ENCODE measurements around the gene MLXIPL. TPM values are rescaled to one million over a fixed set of nuclear protein-coding genes. Genes with fewer than 3 reads are reported as not detected.
"Not testable (repeated sequence)": the region's sequence is repeated elsewhere in the genome, so short reads cannot be mapped to it uniquely, and the experiment has no call there.

The MLXIPL gene, protein sequence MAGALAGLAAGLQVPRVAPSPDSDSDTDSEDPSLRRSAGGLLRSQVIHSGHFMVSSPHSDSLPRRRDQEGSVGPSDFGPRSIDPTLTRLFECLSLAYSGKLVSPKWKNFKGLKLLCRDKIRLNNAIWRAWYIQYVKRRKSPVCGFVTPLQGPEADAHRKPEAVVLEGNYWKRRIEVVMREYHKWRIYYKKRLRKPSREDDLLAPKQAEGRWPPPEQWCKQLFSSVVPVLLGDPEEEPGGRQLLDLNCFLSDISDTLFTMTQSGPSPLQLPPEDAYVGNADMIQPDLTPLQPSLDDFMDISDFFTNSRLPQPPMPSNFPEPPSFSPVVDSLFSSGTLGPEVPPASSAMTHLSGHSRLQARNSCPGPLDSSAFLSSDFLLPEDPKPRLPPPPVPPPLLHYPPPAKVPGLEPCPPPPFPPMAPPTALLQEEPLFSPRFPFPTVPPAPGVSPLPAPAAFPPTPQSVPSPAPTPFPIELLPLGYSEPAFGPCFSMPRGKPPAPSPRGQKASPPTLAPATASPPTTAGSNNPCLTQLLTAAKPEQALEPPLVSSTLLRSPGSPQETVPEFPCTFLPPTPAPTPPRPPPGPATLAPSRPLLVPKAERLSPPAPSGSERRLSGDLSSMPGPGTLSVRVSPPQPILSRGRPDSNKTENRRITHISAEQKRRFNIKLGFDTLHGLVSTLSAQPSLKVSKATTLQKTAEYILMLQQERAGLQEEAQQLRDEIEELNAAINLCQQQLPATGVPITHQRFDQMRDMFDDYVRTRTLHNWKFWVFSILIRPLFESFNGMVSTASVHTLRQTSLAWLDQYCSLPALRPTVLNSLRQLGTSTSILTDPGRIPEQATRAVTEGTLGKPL
- 1.7 TPM for polyA plus RNA-seq (ENCODE audit: insufficient read length)

DNA sequence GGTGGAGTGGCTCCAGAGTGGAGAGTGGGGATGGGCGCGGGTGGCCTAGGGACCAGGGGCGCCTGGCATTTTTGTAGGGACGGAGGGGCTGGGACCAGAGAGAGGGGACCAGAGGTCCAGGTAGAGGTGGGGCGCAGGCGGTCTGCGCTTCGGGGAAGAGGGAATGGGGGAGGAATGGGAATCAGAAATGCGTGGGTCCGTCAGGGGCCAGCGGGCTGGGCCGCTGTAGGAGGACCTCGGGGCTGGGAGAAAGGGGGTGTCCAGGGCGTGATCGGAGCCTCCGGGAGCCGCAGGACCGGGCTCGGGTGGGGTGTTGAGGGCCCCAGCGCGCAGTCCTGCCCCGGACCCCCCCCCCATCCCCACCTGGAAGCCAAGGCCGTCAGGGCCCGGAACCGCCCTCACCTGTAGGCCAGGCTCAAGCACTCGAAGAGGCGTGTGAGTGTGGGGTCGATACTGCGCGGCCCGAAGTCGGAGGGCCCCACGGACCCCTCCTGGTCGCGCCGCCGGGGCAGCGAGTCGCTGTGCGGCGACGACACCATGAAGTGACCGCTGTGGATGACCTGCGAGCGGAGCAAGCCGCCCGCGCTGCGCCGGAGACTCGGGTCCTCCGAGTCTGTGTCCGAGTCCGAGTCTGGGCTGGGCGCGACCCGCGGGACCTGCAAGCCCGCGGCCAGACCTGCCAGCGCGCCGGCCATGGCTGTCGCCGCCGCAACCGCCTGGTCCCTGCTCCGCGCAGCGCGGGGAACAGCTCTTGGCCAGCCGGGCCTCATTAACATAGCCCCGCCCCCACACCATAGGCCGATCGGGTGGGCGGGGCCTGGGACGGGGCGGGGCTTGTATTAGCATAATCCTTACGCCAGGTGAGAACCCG, at the start of gene MLXIPL:
MLXIPL (minus strand) TSS at position 725 of the 871 bp plus-strand sequence; CDS start at position 695, 30 bp downstream.
- DNase-seq = no peak

DNA sequence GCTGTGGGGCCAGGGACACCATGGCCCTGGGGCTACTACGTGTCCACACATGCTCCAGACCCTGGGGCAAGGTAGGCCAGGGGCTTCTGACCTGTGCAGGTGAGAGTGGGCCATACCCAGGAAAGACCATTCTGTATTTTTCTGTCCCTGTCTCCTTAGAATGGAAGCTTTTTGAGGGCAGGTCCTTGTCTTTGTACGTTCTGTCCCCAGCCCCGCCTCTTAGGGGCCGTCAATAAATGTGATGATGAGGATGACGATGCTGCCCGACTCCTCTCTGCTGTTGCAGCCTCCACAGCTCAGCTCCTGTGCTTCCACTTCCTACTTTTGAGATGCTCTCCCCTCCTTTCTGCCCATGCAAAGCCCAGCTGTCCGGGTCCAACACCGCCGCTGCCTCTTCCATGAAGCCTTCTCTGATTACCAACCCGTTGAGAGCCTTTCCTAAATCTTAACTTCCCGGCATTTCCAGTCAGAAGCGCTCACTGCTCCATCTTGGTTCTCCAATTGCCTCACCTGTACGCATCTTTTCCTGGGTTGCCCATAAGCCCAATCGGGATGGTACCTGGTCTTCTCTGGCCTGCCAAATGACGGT, 47.6 kb upstream of the MLXIPL start:
- no peak for DNase-seq

DNA sequence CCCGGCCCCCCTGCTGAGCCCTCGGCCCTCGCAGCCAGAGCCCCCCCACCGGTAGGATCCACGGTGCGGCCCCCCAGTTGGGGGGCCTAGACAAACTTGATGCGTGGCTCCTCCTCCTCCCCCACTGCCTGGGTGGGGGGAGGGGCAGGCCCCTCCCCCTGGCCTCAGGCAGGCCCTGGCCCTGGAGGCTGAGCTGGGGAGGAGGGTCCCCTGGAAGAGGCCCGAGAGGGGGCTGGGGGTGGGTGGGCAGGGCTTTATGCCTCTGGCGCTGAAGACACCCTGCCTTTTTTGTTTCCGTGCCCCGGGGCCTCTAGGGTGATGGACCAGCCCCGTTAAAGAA, 47.0 kb upstream of the MLXIPL start:
- no peak for DNase-seq

DNA sequence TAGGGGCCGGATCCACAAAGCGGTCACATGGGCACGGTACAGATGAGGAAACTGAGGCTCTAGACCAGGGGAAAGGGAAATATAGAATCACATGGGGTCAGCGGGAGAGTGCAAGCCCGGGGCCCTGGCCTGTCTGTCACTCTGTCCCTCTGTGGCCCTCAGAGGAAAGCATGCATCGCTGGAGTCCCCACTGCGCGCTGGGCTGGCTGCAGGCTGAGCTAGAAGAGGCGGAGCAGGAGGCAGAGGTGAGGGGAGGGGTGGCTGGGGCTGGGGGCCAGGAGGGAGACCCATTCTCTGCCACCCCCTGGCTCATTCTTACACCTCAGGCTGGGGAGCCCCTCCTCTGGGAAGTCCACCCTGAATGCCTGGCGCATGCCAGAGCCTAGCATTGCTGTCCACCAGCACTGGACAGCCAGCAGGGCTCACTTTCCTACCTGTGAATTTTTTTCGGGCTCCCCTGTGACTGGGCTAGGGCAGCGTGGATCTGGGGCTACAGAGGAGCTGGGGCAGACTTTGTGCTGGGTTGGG, 45.6 kb upstream of the MLXIPL start:
- DNase-seq = no peak

DNA sequence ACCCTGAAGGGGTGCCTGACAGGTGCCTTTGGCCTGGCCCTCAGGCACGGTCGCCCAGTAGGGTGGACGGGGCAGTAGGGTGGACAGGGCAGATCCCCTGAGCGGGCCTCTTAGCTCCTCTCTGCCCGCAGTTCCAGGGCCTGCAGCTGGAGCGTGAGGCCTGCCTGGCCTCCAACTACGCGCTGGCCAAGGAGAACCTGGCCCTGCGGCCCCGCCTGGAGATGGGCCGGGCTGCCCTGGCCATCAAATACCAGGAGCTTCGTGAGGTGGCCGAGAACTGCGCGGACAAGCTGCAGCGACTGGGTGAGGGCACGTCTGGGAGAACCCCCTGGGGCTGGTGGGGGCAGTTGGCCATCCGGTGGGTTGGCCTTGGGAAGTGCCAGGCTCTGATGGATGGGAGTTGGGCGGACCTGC, 45.0 kb upstream of the MLXIPL start:
- no peak for DNase-seq

DNA sequence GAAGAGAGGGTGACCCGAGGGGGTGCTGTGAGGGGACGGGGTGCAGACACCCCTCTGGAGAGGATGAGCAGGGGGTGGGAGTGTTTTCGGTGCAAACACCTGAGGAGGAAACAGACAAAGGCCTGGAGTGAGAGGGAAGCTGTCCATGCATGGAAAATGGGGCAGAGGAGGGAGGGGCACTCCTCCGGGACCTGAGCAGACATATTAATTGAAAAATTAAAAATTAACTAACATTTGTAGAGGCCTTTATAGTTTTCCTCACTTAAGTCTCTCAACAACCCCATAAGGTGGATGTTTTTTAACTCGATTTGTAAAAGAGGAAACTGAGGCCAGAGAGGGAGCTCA, 44.5 kb upstream of the MLXIPL start:
- no peak for DNase-seq

DNA sequence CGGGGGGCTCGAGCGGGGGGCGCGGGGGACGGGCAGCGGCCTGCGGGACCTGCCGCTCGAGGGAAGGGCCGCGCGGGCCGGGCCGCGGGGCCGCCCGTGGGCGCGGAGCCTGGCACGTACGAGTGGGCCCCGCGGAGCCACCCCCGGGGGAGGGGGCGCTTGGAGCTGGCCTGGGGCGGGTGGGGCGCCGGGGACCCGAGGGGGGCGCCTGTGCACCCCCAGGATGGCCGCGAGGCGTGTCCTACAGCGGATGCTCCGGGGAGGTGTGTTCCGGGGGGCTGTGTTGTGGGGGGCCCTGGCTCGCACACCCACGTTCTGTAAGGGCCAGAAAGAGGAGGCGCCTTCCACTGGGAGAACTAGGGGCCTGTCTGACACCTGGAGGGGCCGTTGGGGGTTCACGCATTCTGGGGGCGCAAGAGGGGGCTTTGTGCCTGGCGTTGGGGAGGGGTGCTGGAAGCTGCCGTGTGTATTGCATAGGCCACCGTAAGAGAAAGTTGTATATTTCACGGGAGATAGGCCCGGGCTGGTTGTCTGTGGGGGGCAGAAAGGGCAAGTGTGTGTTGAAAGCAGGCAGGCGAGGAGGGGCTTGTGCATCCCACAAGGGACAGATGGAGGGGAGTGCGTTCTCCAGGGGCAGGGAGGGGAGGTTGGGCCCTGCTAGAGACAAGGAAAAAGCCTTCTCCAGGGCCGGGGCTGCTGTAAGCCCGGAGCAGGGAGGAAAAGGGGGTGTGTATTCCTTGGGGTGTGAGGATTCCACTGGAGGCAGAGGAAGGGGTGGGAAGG, 44.0 kb upstream of the MLXIPL start:
- DNase-seq = no peak

DNA sequence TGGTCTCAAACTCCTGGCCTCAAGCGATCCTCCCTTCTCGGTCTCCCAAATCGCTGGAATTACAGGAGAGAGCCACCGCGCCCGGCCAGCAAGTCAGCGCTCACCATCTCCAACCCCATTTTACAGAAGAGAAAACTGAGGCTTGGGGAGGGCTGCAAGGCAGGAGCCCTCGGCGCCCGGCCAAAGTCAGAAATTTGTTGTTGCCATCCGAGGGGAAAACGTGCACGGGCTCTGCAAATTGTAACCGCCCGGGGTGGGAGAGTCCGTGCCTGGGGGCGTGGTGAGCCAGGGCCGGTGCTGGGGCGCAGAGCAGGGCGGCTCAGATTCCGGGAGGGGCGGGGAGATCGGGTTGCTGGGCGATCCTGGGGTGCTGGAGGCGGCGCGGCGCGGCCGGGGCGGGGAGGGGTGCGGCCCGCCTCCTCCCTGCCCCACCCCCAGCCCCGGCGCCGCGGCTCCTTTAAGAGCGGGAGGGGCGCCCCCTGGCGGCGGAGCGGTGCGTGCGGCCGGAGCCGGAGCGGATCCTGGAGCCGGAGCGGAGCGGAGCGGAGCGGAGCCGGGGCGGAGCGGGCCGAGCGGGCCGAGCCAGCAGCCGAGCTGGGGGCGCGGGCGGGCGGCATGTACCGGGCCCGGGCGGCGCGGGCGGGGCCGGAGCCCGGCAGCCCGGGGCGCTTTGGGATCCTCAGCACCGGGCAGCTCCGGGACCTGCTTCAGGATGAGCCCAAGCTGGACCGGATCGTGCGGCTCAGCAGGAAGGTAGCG, 43.2 kb upstream of the MLXIPL start, which contains the start of gene VPS37D:
VPS37D (plus strand) TSS at position 488 of the 759 bp plus-strand sequence; CDS start at position 616, 128 bp downstream.
- DNase-seq = peak; percentile 93

DNA sequence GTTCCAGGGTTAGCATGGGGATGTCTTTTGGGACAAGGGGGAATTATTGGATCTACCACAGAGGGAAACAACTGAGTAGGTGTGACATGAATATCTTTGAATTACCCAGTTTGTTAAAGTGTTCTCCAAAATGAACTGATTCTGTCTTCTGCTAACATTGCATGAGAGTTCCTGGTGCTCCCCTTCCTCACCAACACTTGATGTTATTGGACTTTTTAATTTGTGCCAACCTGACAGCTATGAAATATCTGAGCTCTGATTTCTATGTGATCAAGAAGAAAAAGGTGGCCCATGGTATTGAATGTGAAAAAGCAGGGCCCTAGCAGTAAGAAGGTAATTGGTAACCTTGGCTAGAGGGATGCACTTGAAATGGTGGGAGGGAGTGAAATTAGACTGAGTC, 38.7 kb upstream of the MLXIPL start:
- DNase-seq = no peak

DNA sequence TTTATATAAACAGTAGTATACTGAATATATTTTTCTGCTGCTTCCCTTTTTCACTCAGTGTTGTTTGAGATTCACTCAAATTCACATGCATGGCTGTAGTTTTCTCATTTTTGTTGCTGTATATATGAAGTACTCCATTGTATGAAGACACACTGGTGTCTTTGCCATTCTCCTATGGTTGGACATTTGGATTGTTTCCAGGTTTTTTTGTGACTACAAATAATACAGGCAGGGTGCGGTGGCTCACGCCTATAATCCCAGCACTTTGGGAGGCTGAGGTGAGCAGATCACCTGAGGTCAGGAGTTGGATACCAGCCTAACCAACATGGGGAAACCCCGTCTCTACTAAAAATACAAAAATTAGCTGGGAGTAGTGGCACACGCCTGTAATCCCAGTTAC, 36.3 kb upstream of the MLXIPL start:
- DNase-seq = not testable (repeated sequence)

DNA sequence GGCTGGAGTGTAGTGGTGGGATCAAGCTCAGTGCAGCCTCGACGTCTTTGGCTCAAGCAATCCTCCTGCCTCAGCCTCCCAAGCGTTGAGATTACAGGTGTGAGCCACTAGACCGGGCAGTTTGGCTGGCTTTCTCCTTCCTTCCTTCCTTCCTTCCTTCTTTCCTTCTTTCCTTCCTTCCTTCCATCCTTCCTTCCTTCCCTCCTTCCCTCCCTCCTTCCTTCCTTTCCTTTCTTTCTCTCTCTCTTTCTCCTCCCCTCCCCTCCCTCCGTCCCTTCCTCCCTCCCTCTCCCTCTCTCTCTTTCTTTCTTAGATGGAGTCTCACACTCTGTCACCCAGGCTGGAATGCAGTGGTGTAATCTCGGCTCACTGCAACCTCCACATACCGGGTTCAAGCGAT, 35.7 kb upstream of the MLXIPL start:
- no peak for DNase-seq

DNA sequence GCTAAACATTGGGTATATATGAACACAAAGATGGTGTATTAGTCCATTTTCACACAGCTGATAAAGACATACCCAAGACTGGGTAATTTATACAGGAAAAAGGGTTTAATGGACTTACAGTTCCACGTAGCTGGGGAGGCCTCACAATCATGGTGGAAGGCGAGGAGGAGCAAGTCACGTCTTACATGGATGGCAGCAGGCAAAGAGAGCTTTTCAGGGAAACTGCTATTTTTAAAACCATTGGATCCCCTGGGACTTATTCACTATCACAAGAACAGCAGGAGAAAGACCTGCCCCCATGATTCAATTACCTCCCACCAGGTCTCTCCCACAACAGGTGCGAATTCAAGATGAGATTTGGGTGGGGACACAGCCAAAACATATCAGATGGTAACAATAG, 31.0 kb upstream of the MLXIPL start:
- DNase-seq = not testable (repeated sequence)

DNA sequence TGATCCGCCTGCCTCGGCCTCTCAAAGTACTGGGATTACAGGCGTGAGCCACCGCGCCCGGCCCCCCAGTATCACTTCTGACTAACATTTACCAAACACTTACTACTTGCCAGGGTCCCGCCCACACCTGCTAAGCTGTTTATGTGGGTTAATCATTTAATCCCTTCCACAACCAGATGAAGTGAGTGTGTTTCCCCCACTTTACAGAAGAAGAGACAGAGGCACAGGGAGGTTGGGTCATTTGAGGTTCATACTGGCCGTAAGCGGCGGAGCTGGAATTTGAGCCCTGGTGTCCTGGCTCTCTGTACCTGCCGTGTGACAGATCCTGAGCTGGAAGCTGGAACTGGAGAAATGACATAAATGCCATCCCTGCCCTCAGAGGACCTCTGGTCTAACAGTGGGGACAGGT, 28.2 kb upstream of the MLXIPL start:
- DNase-seq = no peak

DNA sequence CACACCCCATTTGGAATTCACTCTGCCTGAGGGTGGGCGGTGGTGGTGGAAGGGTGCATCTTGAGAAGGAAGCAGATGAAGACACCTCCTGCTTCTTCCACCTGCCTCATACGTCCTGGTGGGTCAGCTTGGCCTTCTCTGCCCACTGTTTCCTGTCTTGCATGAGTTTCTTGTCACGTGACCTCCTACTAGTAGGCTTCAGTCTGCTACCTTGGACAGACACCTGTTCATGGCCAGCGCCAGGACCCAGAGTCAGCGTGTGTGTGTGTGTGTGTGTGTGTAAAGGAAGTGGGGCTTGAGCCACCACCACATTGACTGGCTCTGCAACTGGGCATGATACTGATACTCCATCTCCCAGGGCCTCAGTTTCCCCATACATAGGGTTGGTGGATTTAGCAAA, 26.2 kb upstream of the MLXIPL start:
- no peak for DNase-seq

DNA sequence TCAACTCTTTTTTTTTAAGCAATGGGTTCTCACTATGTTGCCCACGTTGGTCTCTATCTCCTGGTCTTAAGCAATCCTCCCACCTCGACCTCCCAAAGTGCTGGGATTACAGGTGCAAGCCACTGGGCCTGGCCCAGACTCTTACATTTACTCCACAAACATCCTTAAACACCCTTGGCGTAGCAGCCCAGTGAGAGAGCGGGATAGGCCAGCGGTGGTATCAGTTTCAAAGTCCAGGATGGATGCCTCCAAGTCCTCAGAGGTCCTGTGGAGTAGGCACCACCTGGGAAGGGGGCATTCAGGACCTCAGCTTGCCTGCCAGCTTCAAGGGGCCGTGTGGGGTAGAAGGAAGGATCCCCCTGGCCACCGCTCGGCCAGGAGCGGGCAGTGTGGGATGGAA, 25.3 kb upstream of the MLXIPL start:
- DNase-seq = no peak

DNA sequence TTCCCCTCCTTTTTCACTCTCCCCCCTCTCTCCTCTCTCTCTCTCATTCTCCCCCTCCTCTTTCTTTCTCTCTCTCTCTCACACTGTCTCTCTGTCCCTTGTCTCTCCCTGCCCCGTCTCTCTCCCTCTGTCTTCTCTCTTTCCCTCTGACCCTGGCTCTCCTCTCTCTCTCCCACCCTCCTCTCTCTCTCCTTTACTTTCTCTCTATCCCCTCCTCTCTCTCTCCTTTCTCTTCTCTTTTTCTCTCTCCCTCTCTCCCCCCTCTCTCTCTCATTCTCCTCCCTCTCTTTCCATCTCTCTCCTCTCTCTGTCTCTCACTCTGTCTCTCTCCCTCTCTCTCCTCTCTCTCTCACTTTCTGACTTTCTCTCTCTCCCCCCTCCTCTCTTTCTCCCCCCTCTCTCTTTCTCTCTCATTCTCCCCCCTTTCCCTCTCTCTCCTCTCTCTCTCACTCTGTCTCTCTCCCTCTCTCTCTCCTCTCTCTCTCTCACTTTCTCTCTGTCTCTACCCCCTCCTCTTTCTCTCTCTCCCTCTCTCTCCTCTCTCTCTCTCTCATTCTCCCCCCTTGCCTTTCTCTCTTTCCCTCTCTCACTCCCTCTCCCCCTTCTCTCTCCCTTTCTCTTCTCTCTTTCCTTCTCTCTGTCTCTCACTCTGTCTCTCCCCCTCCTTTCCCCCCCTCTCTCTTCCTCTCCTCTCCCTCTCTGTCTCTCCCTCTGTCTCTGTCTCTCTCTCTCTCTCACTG, 24.4 kb upstream of the MLXIPL start:
- no peak for DNase-seq

DNA sequence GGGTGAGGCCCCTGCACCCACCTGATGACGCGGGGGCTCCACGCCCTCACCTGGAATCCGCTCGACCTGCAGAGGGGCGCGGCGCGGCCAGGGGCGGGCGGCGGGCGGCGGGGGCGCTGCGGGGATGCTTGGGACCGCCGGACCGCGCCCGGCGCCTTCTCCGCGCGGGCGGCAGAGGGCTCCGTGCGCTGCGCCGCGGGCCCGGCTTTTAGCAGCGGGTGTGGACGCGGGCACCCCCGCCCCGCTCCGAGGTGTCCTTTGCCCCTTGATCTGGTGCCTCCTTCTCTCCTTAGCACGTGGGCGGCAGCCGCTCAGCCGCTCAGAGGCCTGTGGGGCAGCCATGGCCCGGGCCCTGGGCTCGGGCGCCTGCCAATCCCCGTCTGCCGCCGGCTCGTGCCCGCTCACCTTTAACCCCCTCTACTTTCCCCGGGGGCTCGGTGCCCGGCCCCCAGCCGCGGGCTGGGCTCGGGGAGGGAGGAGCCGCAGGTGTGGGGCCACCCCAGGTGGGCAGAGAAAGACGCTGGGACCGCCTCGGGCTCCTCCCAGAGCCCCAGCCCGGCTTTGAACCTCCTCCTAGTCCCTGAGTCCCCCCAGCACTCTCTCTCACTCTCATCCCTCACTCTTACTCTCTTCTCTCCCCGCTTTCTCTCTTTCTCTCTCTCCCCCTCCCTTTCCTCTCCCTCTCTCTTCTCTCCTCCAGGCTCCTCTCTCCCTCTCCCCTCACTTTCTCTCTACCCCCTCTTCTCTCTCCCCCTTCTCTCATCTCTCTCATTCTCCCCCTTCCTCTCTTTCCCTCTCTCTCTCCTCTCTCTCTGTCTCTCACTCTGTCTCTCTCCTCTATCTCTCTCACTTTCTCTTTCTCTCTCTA, 23.6 kb upstream of the MLXIPL start:
- no peak for DNase-seq
